OCI-LY3 (cell line): Measurements from ENCODE around the gene KIAA1328.

Experiments used
- CTCF ChIP-seq: fragments of 200-600, 300-600 bp; sonication (generic); IDR thresholded peaks from 2 replicates; pipeline ENCODE4 v1.5.1; 2014; ENCODE audit warnings: antibody characterized with exemption, low read length, low read depth
- EZH2phosphoT487 ChIP-seq: fragments of 200-600 bp; shearing (Covaris generic); IDR thresholded peaks from 2 replicates; pipeline ENCODE4 v1.6.1; 2018; ENCODE audit warnings: antibody characterized with exemption, mixed run types, low read depth

- TF ChIP-seq CTCF (no peak), EZH2phosphoT487 (no peak)
Observed at GRCh38 chr18:36885981-36886380, 57.1 kb downstream of the KIAA1328 start.
